Measurements from ENCODE around the gene KLHL35.

DNA sequence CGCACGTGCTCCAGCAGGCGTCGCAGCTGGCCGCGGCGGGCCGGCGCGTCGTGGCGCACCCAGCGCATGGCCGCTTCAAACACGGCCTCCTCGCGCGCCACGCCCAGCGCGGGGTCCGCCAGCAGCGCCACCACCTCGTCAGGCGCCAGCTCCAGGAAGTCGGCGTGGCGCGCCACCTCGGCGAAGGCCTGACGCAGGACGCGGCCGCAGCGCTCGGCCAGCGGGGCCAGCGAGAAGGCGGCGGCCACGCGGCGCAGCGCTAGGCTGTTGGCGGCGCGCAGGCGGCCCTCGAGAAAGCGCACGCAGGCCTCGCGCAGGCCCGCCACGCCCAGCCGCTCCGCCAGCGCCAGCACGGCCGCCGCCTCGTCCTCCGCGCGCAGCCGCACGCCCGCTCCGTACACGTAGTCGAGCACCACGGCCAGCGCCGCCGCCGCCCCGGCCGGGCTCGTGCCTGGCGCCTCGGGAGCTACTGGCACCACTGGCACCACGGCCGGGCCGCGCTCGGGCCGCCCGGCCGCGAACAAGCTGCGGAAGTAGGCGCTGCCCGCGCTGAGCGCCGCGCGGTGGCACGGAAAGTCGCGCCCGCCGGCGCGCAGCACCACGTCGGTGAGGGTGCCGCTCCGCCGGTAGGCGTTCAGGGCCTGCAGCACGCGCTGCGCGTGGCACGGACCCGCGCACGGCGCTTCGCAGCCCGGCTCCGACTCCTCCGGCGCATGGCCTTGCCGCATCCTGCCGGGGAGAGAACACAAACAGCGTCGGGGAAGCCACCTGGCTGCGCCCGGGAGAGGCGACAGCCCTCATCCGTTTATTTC is 2.9 kb downstream of the KLHL35 start:
- TF ChIP-seq, protein P1, sequence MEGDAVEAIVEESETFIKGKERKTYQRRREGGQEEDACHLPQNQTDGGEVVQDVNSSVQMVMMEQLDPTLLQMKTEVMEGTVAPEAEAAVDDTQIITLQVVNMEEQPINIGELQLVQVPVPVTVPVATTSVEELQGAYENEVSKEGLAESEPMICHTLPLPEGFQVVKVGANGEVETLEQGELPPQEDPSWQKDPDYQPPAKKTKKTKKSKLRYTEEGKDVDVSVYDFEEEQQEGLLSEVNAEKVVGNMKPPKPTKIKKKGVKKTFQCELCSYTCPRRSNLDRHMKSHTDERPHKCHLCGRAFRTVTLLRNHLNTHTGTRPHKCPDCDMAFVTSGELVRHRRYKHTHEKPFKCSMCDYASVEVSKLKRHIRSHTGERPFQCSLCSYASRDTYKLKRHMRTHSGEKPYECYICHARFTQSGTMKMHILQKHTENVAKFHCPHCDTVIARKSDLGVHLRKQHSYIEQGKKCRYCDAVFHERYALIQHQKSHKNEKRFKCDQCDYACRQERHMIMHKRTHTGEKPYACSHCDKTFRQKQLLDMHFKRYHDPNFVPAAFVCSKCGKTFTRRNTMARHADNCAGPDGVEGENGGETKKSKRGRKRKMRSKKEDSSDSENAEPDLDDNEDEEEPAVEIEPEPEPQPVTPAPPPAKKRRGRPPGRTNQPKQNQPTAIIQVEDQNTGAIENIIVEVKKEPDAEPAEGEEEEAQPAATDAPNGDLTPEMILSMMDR (conservative IDR thresholded peaks at IDR 0.05; ENCODE audit: low read length) = no peak
- TF ChIP-seq EZH2phosphoT487 (IDR thresholded peaks at IDR 0.05; ENCODE audit: borderline replicate concordance, low read depth, low read length) = no peak
